ENCODE data around the gene SWI5. TPM values are rescaled to one million over a fixed set of nuclear protein-coding genes. Genes with fewer than 3 reads are reported as not detected.
A peak's percentile ranks its signal among the peaks of the same experiment; 100 is the strongest.
"Not testable (repeated sequence)": the region's sequence is repeated elsewhere in the genome, so short reads cannot be mapped to it uniquely, and the experiment has no call there.

The SWI5 gene
- 26.7 TPM for total RNA-seq (ENCODE audit: insufficient read depth, low replicate concordance)

DNA sequence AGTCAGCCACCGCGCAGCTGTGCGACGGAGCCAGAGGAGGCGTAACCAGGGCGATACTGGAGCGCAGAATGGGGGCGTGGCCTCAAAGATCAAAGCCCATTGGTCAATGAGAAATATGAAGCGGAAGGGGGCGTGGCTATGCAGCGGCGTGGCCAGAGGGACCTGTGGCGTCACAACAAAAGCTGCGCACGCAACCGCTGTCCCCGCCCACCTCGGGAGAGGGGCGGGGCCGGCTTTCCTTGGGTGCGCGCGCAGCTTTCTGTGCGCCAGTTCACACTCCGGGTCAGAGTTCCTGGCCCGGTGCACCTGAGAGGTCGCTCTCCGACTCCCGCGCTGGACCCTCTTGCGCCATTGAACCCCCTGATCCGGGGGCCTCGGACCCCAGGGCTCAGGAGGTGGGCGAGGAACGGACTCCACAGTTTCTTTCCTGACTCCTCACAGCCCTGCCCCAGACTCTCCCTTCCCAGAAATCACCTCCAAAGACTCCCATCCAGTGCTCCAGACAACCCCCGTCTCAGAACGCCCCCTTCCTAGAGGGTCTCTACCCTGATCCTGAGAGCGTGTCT is at the start of gene SWI5:
Gene SWI5 (plus strand): TSS at position 269 of the 566 bp plus-strand sequence.
- peak; percentile 100 for DNase-seq (ENCODE audit: low spot score)

DNA sequence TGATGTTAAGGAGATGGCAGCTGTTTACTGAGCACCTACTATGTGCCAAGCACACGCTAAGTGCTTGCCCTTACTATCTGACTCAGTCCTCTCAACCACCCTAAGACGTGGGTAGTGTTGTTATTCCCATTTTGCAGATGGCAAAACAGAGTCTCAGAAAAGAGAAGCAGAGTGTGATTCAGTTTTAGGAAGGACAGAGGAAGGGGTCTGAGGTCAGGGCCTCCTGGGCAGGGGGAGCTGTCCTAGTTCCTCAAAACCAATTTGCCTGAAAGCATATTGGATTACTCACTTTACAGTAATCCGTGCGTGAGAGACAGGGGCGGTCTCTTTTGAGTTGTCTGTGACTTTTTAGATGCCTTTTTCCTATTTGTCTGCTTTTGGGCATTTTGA is 49.7 kb upstream of the SWI5 start:
- DNase-seq (ENCODE audit: low spot score): no peak

DNA sequence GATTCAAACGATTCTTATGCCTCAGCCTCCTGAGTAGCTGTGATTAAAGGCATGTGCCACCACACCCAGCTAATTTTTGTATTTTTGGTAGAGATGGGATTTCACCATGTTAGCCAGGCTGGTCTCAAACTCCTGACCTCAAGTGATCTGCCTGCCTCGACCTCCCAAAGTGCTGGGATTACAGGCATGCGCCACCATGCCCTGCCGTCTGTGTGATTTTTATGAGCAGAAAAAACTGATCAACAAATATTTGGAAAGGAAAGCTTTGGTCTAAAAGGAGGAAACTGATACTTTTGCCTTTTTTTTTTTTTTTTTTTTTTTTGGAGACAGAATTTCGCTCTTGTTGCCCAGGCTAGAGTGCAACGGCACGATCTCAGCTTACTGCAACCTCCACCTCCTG is 45.2 kb upstream of the SWI5 start:
- DNase-seq (ENCODE audit: low spot score): not testable (repeated sequence)

DNA sequence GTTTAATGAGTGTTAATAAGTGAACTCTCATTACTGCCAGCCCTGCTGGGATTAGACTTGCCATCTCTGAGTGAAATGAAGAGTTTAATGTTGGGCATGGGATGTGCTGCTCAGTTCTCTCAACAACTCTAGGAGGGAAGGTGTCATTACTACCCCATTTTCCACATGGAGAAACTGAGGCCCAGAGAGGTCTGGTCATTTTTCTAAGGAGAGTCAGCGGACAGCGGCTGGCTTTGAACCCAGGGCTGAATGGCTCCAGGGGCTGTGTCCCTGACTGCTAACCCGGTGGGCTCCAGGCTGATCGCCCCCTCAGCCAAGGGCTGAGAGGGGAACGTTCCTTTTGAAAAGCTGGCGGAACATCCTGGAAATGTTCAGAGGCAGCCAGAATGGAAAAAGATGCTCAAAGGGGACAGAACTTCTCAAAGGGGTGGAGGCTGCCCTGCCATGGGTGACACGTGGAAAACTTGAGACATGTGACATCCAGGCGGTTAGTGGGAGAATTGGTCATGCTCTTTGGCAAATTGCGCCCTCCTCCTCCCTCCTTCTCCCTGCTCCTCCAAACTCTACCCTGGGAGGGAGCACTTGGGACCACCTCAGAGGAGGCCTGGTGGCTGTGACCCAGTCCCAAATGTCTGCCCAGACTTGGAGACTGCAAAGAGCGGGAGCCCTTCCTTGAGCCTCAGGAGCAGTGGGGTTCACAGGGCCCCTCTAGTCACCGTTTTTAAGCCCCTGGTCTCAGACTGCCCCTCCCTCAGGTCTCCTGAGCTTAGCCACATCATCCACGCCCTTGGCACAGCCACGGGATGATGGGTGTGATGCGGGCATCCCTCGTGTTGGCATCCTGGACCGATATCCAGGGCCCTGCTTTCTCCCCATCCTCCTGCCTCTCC is 44.2 kb upstream of the SWI5 start:
- DNase-seq (ENCODE audit: low spot score): no peak

DNA sequence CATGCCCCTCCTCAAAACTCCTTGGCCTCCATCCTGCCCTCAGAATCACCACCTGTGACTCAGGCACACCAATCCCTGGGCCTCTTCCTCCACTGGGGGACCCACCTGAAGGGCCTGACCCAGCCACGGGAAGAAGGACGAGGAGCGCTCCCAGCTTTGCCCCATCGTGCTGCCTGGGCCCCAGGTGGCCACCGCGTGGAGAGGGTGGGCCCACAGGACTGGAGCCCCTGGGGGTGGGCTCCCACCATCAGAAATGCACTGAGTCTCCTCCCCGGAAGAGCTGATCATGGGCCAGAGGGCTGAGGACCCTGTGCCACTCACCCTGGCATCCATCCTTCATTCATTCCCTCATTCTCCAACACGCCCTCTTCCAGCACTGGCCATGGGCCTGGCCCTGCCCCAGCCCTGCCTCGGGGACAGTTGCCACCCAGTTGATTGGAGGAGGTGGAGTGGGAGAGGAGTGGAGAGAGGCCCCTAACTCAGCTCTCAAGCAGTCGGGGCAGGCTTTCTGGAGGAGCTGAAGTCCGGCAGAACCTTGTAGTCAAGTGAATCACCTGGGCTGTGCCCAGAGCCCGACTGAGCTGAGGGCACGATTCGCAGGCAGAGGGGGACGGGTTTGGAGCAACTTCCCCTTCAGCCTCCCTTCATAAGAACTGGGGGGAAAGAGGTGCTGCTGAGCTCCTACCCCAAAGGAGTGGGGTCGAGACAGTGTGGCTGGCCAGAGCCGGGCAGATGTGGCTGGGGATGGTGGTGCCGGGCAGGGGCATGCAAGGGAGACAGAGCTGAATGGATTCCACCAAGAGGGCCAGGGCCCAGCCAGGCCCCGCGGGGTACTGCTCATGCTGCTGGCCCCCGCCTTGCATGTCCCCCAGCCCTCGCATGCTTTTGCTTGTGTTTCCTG is 43.3 kb upstream of the SWI5 start:
- DNase-seq (ENCODE audit: low spot score): no peak

DNA sequence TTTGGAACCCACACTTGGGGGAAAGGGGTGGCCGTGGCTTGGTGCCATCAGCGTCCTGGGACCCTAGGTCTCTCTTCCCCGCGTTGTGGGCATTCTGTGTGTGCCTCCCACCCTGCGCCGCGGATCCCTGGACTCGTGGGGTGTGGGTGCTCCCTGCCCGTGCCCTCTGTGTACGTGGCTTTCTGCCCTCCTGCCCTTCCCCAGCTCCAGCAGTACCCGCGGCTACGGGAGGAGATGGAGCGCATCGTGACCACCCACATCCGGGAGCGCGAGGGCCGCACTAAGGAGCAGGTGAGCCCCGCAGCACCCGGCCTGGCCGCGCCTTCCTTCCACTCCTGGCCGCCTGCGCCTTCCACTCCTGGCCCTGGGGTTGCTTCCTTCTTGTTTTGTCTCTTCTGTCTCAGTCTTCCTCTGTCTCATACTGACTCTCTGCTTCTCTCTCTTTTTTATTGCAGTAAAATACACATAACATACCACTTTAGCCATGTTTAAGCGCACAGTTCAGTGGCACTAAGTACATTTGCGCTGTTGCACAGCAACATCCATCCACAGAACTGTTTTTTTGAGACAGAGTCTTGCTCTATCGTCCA is 42.2 kb upstream of the SWI5 start:
- no peak for DNase-seq (ENCODE audit: low spot score)

DNA sequence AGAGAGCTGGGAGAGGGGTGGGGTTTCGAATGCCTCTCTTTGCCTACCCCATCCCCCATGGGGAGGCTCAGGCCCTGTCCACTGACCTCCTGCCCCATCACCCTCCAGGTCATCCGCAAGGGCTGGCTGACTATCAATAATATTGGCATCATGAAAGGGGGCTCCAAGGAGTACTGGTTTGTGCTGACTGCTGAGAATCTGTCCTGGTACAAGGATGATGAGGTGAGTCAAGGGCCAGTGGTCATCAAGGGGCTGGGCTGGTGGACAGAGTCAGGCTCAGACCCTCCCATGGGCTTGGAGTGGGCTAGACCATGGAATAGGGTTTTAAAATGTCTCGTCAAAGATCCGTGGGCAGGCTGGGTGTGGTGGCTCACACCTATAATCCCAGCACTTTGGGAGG is 34.0 kb upstream of the SWI5 start:
- DNase-seq (ENCODE audit: low spot score): no peak

DNA sequence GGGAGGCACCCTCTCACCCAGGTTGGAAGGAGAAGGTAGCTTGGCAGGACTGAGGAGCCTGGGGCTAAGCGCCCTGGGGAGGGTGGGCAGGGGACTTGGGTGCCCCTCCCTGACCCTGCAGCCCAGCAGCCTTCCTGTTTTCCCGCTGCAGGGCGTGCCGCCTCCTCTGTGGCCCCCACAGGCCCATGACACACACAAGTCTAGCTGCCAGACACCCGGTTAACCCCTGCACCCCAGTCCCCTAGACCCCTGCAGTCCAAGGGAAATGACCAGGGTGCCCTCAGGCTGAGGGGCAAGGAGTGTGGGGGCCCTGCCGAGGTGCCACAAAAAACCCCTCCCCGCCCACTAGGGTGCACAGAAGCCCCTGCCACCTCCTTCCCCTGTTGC is 33.3 kb upstream of the SWI5 start:
- DNase-seq (ENCODE audit: low spot score): peak; percentile 73

DNA sequence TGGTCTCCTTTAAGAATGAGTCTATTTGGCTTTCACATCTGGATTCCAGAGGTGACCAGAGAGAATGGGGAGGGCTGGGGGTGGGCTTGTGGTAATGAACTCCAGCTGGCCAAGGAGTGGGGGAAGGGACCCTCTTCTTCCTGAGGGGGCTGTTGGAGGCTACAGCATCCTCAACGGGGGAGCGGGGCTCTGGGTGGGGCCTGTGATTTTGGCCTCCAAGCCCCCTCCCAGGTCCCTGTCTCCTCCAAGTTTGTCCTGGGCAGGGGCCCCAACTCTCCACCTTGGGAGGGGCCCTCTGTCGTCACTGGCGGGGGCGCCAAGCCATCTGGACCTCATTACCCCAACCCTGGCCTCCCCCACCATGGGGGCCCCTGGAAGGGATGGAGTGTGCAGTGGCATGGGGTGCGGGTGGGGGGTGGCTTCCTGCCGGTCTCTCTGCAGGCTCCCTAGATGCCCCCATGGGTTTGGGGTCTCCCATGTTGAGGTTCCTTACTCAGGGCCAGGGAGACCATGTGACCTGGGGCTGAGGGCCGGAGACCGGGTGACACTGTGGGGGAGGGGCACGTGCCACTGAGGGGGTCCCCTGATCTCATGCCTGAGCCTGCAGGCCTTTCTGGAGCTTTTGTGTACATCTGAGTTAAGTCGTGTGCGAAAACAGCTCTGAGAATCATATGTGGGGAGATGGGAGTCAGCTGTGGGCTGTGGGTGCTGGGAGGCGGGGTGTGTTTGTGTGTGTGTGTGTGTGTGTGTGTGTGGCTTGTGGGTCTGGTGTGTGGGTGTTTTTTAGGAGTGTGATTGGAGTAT is 32.7 kb upstream of the SWI5 start:
- DNase-seq (ENCODE audit: low spot score): peak; percentile 78

DNA sequence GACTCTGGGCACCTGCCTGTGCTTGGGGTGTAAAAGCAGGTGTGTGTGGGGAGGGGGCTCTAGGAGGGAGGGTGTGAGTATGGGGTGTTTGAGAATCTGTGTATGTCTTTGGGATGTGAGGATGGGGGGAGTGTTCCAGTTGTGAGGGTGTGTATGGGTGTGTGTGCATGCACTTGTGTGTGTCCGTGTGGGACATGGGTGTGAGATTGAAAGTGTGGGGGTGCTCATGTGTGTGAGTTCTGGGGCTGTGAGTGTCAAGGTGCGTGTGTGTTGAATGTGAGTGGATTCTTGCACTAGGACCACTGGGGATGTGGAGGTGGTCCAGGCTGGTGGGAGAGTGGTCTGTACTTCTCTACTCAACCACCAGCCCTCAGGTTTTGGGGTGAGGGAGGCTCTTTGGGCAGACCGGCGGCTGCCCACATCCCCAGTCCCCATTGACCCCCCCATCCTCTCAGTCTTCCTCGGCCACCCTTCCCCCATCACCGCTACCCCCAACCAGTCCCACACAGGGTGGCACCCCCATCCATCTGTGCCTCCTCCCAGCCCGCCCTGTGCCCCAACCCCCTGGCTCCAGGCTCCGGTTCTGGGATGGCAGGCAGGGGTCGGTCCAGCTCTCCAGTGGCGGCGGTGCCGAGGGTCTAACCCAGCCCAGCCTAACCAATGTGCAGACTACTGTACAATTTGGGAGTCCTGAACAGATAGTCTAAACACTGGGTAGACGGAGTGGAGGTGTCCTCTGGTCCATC is 31.8 kb upstream of the SWI5 start:
- DNase-seq (ENCODE audit: low spot score): peak; percentile 34

DNA sequence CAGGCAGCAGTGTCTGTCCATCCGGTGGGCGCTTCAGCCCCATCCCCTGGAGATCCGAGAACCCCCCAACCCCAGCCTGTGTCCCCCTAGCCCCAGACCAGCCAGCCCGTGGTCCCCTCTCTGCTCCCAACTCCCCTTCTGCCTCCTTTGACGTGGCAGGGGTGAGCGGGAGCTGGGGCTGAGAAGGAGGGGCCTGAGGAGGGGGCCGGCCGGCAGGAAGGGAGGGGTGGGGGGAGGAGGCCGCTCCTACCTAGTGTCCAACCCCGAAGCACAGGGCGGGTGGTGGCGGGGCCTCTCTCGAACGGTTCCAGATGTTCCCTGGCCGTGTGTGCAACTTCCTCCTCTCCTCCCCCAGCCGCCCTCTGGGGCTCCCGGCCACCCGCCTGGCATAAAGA is 31.2 kb upstream of the SWI5 start:
- DNase-seq (ENCODE audit: low spot score): peak; percentile 97

DNA sequence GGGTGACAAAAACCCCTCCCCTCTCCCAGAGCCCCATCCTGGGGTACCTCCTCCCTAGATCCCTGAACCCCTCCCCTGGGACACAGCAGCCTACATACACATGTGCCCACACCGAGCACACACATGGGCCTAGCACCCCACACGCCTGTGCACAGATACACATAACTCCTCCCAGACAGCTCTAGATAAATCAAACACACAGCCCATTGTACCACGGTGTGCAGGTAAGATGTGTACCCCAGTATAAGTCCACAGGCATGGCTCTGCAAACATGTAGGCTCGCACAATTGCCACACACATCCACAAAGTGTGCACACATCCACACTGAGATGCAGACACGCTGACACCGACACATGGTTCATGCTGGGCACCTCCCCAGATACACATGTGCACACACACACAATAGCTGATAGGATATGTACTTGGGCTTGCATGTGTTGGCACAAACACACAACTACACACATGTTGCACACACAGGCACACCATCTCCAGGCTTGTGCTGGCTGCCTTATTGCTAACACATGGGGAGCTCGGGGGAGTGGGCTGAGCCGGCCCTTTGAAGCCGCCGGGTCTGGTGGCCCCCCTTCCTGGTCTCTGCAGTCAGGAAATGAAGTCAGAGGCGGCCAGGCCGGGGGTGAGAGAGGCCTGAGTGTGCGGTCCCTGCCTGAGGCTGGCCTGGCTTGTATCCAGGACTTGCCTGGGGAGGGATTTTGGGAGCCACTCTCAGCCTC is 30.5 kb upstream of the SWI5 start:
- DNase-seq (ENCODE audit: low spot score): peak; percentile 87

DNA sequence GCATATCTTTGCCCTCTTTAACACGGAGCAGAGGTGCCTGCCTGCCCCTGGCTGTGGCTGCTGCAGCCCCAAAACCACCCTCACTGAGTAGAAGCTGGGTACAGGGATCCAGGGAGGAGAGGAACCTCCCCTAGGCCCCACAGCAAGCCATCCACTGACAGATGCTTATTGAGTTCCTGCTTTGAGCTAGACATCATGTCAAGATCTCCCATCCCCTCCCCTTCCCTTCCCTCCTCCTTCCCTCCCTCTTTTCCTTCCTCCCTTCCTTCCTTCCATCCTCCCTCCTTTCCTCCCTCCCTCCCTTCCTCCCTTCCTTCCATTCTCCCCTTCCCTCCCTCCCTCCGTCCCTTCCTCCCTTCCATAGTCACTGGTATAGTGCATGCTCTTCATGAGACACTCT is 29.6 kb upstream of the SWI5 start:
- DNase-seq (ENCODE audit: low spot score): peak; percentile 44

DNA sequence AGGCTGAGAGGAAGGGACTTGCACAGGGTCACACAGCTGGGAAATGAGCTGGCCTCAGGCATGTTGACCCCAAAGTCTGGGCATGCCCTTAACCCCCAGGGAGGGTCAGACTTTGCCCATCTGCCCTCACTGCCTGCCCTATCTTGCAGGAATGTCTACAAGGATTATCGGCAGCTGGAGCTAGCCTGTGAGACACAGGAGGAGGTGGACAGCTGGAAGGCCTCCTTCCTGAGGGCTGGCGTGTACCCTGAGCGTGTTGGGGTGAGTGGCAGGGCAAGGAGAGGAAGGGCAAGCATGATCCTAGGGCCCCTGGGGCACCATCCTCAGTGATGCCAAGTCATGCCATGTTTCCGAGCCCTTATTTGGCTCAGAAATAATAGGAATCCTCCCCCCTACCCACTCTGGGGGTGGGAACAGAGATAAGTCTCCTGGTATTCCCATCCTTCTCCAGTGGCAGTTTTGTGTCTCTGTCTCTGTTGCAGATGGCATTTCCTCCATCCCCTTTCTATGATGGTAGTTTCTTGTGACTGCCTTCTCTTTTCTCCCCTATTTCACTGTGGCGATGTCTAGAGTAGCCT is 28.8 kb upstream of the SWI5 start:
- peak; percentile 29 for DNase-seq (ENCODE audit: low spot score)

DNA sequence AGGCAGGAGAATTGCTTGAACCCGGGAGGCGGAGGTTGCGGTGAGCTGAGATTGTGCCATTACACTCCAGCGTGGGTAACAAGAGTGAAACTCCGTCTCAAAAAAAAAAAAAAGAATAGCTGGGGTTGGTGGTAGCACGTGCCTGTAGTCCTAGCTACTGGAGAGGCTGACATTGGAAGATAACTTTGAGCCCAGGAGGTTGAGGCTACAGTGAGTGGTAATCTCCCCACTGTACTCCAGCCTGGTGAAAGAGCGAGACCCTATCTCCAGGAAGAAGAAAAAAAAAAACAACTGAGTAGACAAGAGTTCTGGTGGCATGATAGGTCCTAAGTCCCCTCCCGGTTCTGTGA is 26.5 kb upstream of the SWI5 start:
- DNase-seq (ENCODE audit: low spot score): no peak

DNA sequence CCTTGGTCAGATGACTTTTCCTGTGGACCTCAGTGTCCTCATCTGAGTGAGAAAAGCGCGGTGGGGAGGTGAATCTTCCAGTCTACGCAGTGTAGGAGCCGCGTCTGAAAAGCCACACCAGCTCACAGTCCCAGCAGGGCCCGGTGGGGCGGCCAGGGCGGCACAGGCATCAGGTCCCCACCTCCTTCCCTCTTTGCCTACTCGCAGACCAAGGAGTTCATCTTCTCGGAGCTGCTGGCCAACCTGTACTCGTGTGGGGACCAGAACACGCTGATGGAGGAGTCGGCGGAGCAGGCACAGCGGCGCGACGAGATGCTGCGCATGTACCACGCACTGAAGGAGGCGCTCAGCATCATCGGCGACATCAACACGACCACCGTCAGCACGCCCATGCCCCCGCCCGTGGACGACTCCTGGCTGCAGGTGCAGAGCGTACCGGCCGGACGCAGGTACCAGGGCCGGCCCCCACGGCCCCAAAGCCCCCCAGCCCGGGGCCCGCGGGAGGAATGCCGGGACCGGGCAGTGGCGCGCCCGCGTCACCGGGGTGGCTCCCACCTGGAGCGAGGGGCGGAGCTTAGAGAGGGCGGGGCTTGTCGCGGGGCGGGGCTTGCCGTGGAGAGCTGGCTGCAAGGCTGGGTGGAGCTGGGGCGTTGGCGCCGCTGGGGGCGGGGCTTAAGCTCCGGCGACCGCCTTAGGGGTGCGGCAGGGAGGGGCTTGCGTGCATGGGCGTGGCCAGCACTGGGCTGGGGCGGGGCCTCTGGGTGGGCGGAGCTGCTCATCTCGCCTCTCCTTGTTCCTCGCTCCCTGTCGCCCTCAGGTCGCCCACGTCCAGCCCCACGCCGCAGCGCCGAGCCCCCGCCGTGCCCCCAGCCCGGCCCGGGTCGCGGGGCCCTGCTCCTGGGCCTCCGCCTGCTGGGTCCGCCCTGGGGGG is 25.9 kb upstream of the SWI5 start:
- peak; percentile 48 for DNase-seq (ENCODE audit: low spot score)

DNA sequence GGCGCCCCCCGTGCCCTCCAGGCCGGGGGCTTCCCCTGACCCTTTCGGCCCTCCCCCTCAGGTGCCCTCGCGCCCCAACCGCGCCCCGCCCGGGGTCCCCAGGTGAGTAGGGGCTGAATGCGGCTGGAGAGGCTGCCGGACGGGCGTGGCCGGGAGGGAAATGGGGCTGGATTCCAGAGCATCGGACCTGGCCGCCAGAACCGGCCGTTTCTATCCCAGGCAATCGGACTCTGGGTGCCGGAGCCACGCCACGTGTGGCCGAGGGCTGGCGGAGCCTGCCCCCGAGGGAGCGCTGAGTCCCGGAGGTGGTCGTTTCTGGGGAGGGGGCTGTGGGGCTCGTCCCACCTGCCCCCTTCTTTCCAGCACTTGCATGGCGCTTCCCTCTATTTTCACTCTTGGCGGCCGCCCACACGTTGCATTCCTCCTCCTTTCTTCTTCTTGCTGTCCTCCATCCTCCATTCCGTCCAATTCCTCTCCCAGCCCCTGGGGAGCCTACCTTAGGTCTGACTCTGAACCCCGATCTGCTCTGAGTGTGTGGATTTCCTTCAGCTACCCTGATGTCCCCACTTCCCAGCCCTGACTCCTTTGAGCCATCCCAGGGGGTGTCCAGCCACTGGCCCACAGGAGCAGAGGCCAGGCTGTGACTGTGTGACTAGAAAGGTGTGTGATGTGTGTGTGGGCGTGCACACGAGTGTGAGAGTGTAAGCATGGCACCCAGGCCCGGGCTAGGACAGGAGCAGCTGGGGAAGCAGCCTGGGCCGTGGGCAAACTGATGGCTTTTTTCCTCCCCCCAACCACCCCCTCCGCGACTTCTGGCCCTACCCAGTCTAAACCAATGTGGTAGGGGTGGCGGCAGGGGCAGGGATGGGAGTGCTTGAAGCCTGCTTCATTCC is 25.0 kb upstream of the SWI5 start:
- no peak for DNase-seq (ENCODE audit: low spot score)
